ENCODE measurements around the gene CACNA2D1.
"Not testable (repeated sequence)": the region's sequence is repeated elsewhere in the genome, so short reads cannot be mapped to it uniquely, and the experiment has no call there.

Gene CACNA2D1

GRCh38 chr7:82156893-82157292 is 286.7 kb downstream of the CACNA2D1 start:
- DNase-seq: no peak

- no peak for DNase-seq
Observed at GRCh38 chr7:82156168-82156567, 287.4 kb downstream of the CACNA2D1 start.

GRCh38 chr7:82154728-82155127 is 288.8 kb downstream of the CACNA2D1 start:
- DNase-seq: no peak

DNA sequence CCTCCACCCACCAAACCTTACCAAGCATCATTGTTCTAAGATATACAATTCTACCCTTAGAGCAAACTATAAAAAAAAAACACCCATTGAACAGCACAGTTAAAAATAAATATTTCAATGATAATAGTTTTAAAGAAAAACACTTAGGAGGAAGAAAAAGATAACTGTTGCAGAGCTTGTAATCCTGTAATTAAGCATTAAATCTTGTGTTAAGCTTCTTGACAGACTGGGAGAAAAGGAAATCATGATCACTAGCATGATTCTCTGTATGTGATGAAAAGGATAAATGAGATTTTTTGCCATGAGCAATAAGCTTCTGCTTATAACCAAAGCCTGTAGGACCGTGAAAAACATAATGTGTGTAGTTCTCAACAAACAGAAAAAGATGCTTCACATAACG is 289.8 kb downstream of the CACNA2D1 start:
- no peak for DNase-seq

DNA sequence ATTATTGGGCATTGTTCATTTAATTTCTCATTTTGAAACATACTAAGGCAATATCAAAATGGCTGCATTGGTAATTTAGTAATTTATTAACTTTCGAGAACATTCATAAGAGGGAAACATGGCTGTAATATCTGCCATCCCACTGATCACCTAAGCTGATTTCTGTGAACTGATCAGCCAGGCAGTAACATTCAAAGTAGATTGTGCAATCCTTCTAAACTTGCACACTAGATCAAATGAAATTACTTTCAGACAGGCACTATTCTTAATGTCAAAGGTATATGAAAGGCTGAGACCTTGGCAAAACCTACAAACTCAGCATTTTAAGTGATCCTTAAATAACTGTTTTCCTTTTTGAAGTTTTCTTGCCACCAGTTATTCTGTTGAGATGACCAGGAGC is 290.7 kb downstream of the CACNA2D1 start:
- no peak for DNase-seq

DNA sequence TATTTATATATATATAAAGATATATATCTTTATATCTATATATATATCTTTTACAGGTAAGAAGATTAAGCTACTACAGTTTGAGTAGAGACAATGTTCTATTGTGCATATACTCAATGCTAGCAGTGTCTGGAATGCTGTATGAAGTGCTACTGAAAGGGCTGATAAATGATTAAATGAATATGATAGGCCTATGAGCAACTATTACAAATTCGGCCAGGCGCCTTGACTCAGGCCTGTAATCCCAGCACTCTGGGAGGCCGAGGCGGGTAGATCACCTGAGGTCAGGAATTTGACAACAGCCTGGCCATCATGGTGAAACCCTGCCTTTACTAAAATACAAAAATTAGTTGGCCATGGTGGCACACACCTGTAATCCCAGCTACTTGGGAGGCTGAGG is 297.1 kb downstream of the CACNA2D1 start:
- DNase-seq: no peak

- no peak for DNase-seq
Observed at GRCh38 chr7:82142263-82142864, 301.2 kb downstream of the CACNA2D1 start.

DNA sequence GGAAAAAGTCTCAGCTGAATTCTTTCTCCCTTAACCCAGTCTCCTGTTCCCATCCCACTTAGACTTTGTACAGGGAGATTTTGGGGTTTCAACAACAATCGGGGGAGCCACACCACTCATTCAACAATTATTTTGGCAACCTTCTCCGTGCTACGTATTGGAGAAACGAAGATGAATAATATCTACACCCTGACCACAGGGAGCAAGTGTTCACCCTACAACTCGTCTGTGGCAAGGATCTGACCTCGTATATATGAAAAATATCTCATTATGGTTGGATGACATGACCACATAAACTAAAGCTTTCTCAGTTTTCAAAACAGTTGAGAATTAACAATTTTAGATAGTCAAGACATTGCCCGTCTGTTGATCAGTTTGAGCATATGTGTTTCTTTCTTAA is 302.1 kb downstream of the CACNA2D1 start:
- DNase-seq: no peak

GRCh38 chr7:82140608-82141007 is 303.0 kb downstream of the CACNA2D1 start:
- DNase-seq: not testable (repeated sequence)

DNA sequence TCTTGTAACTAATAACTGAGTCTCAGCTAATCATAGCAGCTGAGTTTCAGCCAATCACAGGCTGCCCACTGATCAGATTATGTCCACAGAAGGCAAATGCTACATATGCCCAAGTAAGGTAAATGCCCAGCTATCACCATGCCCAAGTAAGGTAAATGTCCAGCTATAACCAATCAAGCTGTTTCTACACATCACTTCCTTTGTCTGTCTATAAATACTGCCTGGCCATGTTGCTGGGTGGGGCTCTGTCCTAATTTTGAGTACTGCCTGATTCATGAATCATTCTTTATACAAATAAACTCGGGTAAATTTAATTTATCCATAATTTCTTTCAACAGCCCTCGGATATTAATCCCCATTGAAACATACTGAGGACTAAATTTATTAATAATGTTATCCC is 312.4 kb downstream of the CACNA2D1 start:
- DNase-seq: no peak

- DNase-seq: no peak
Observed at GRCh38 chr7:82129091-82129490, 314.5 kb downstream of the CACNA2D1 start.

- DNase-seq: no peak
Observed at GRCh38 chr7:82128546-82128945, 315.0 kb downstream of the CACNA2D1 start.

GRCh38 chr7:82126576-82126975 is 317.0 kb downstream of the CACNA2D1 start:
- no peak for DNase-seq

- no peak for DNase-seq
Observed at GRCh38 chr7:82124445-82124844, 319.1 kb downstream of the CACNA2D1 start.

- DNase-seq: no peak
Observed at GRCh38 chr7:82122275-82122674, 321.3 kb downstream of the CACNA2D1 start.

DNA sequence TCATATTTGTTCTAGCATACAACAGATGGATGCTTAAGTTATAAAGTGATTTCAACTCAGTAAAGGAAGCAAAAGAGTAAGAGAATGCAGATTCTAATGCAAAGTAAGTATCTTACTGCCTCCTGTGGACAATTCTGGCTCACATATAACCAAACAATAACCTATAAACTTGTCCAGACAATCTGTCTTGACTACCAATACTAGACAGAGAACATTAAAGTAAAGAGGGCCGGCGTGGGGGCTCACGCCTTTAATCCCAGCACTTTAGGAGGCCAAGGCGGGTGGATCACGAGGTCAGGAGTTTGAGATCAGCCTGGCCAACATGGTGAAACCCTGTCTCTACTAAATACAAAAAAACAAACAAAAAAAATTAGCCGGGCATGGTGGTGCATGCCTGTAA is 329.3 kb downstream of the CACNA2D1 start:
- DNase-seq: no peak

- no peak for DNase-seq
Observed at GRCh38 chr7:82110146-82110840, 333.3 kb downstream of the CACNA2D1 start.

DNA sequence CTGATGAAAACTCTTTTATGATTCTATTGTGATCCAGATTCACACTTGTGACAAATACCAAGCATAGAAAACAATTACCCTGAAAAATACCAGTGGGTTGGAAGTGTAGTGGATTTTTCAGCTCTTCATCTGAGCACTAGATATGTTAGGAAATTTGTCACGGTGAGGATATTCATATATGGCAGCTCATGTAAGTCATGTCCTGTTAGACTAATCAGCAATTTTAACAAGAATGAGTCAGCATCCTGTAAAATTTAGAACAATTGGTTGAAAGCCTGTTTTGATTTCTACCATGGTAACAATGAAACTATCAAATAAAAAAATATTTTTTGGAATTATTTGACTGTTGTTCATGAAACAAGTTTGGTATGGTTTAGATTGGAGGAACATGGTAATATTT is 334.3 kb downstream of the CACNA2D1 start:
- no peak for DNase-seq

- no peak for DNase-seq
Observed at GRCh38 chr7:82106201-82106600, 337.4 kb downstream of the CACNA2D1 start.

- DNase-seq: no peak
Observed at GRCh38 chr7:82105463-82105862, 338.1 kb downstream of the CACNA2D1 start.

GRCh38 chr7:82098414-82098813 is 345.2 kb downstream of the CACNA2D1 start:
- DNase-seq: no peak

DNA sequence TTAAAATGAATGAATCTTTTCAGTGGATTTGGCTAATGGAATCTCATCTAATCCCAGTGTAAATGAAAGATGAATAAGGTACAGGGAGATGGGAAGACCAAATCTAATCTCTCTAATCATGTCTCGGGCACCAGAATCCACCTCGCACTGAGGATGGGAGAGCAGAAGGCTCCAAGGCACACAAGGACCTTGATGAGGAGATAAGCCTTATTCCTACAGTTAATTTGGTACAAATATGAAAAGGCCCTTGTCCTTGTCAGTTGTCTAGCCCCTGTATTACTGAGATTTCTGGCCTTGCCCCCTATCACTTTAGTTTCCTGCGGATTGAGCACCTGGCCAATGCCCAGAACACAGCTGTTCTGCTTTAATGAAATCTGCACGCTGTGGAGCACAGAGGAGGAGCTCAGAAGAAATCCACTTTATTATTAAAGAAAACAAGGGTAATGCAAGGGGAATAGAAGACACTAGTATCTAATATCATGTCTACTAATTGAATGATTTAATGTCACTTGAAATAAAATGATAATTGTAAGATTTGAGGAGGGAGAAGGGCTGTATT is 352.4 kb downstream of the CACNA2D1 start:
- no peak for DNase-seq

DNA sequence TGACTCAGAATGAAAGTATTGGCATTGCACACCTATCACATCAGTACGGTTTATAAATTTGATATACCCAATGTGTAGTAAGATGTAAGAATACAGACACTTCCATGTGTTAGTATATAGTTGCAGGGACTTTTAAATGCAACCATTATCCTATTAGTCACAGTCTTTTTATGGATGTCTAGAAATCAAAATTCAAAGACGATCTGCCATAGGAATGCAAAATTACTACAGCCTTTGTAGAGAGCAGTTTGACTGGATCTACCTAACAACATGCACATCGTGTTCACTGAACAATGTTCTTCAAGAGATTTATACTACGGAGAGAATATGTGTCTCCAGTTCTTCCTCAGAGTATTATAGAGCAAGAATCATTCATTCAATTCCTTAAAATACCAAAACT is 356.5 kb downstream of the CACNA2D1 start:
- no peak for DNase-seq

- no peak for DNase-seq
Observed at GRCh38 chr7:82085116-82085515, 358.5 kb downstream of the CACNA2D1 start.

All from GF-D8 (cell line).